Right lobe of liver (tissue), 4 donors: ENCODE measurements around the gene FXYD6.

Experiments
- CTCF ChIP-seq, 4 donors: fragments of 200-600 bp in 3 of 4; fragments of 450-650 bp in 1 of 4; IDR thresholded peaks; one replicate each; pipeline versions ENCODE4 v1.5.1 to v1.8.0; 2016 to 2022; ENCODE audit warnings: antibody characterized with exemption in 4 of 4, mild to moderate bottlenecking in 2 of 4
- POLR2A ChIP-seq: fragments of 450-650 bp; IDR thresholded peaks from one replicate; pipeline ENCODE4 v1.6.1; 2017; ENCODE audit warnings: antibody characterized with exemption, mild to moderate bottlenecking
- donor health status: DM: no; HTN: no; CAD: no.
- donor health status: DM: no; HTN: no; CAD: no.
- donor health status: DM: no; HTN: yes; CAD: no.

DNA sequence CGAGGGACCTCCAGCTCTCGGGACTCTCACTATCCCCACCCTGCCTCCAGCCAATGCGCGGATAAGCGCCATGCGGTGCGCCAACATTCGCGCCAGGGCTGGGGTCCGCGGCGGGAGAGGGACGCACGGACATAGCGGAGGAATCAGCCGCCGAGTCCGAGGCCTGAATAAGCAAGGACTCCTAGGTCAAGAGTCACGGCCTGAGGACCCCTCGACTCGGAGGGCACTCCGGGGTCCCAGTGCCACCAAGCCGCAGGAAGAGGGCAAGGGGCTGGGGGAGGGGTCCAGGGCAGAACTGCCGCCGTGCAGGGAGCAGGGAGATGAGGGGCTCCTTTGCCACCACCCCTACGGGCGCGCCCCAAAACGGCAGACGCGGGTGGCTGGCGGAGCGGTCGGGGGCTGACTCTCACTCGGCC is 80.0 kb downstream of the FXYD6 start:
- TF ChIP-seq CTCF (IDR thresholded peaks at IDR 0.05) (no peak), POLR2A (no peak)
